AG09319 (cell line): ENCODE measurements around the gene POLR3E.

Experiments used
- DNase-seq: peaks from one replicate; pipeline ENCODE4 v3.0.0-alpha.2; 2010; ENCODE audit warnings: low read depth; ENCODE audit errors: extremely low read depth
- TF ChIP-seq, protein P1 (sequence below): IDR thresholded peaks from 2 replicates; pipeline ENCODE4 v1.5.1; 2011; ENCODE audit warnings: low read depth, mild to moderate bottlenecking, inconsistent platforms, low read length, moderate library complexity

Gene POLR3E

GRCh38 chr16:22274916-22275315, 22.3 kb upstream of the POLR3E start:
- TF ChIP-seq, protein P1, sequence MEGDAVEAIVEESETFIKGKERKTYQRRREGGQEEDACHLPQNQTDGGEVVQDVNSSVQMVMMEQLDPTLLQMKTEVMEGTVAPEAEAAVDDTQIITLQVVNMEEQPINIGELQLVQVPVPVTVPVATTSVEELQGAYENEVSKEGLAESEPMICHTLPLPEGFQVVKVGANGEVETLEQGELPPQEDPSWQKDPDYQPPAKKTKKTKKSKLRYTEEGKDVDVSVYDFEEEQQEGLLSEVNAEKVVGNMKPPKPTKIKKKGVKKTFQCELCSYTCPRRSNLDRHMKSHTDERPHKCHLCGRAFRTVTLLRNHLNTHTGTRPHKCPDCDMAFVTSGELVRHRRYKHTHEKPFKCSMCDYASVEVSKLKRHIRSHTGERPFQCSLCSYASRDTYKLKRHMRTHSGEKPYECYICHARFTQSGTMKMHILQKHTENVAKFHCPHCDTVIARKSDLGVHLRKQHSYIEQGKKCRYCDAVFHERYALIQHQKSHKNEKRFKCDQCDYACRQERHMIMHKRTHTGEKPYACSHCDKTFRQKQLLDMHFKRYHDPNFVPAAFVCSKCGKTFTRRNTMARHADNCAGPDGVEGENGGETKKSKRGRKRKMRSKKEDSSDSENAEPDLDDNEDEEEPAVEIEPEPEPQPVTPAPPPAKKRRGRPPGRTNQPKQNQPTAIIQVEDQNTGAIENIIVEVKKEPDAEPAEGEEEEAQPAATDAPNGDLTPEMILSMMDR, result no peak
- no peak for DNase-seq

DNA sequence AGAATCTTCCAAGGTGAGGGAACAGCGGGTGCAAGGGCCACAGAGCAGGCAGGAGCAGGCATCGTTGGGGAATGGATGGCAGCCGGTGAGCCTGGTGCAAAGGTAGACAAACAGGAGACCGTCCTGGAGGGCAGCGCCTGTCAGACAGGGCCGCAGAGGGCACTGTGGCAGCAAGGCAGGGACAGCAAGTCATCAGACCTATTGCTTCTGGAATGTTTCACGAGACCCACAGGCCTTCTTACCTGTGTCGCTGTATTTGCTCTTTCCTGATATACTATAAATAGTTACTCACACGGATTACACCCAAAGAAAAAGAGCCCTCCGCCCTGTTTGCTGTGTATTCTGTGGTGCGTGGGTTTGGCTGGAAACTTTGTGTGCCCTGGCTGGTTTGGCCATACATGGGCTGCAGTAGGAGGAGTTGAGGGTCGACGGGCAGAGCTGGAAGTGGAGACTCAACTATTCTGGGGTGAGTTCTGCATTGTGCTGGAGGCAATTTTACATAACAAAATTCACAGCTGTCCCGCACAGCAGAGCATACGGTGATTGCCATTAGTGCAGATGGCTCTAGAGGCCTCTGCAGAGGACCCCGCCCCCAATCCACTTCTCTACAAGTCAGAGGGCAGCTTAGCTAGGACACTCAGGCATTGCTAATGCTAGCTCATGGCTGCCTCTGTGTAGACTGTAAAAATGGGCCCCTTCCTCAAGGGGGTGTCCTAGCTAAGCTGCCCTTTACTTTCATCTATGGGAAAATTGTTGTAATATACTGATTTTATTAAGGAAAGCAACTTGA, 18.6 kb upstream of the POLR3E start:
- TF ChIP-seq, protein P1, result no peak
- DNase-seq, result no peak

- TF ChIP-seq, protein P1, result no peak
- DNase-seq, result no peak
Observed at GRCh38 chr16:22282254-22282892, 14.8 kb upstream of the POLR3E start.

DNA sequence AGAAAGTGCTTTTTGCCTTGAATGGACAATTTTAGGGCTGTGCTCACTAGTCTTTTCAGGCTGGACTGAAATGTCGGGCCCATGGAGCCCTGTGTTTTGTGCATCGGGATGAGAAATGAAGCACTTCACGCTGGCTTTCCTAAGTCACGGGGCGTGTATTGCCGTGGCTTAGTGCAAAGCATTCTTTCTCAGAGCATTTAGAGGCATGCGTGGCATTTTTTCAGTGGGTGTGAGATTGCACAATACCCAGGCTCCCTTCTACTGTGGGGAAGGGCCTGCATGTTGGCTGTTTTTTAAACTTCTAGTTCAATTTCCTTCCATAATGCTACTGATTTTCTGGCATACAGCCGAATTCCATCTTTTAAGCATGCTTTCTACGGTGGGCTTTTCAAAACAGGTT, 12.6 kb upstream of the POLR3E start:
- TF ChIP-seq, protein P1, result no peak
- no peak for DNase-seq

- TF ChIP-seq, protein P1, result no peak
- no peak for DNase-seq
Observed at GRCh38 chr16:22285080-22285479, 12.1 kb upstream of the POLR3E start.

GRCh38 chr16:22291020-22291419, 6.2 kb upstream of the POLR3E start:
- DNase-seq, result no peak
- TF ChIP-seq, protein P1, result no peak

DNA sequence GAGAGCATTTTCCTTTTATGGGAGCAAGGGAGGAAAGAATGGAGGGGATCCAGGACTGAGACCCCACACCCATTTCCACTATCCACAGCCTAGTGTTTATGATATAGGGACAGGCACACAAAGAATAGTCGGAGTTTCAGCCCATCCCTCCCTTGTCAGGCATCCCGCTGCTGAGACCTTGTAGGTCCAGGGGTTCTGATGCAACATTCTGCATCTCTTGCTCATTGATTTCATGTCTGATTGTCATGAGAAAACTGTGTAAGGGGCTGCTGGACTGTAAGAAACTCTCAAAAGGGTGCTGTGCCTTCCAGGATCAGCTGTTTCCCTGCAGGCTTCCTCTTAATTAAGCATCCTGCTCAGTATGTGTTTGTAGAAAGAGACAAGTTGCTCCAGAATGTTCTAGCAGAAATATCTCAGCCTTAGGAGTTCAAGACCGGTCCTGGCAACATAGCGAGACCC, 5.3 kb upstream of the POLR3E start:
- no peak for DNase-seq
- TF ChIP-seq, protein P1, result no peak
